Measurements from ENCODE around the gene PCDHGB1.
"Not testable (repeated sequence)": the region's sequence is repeated elsewhere in the genome, so short reads cannot be mapped to it uniquely, and the experiment has no call there.

The PCDHGB1 gene

DNA sequence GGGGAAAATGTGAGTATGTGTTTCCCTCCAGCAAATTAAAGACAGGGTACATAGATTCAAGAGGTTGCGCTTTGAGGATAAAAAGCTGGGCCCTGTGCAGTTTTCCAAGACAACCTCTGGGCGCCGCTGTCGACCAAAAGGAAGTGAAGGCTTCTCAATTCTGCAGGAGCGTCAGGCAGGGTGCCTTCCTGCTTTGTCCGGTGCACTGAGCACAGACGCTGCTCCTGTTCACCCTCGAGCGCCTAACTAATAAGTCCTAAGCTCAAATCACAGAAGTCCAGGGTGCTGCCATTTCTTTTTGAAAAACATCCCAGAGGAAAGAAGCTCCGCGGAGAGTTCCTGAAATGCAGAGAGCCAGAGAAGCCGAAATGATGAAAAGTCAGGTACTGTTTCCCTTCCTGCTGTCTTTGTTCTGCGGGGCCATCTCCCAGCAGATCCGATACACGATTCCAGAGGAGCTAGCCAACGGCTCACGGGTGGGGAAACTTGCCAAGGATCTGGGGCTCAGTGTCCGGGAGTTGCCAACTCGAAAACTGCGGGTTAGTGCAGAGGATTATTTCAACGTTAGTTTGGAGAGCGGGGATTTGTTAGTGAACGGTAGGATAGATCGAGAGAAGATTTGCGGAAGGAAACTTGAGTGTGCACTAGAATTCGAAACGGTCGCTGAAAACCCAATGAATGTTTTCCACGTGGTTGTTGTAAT lies at the start of gene PCDHGB1:
TSS of gene PCDHGB1 (plus strand) at position 183 of the 703 bp plus-strand sequence. CDS start at position 345, 162 bp downstream.
- Histone ChIP-seq H3K36me3 (ENCODE audit: control insufficient read depth in 1 of 2, insufficient read depth in 2 of 2, low read length in 2 of 2) (no peaks in the 10 kb centered on the region), H3K9me3 (ENCODE audit: control insufficient read depth in 1 of 2, low read length in 2 of 2) (peaks cover 42 to 78% of the 10 kb centered on the region in 2 donors), H3K4me1 (ENCODE audit: control insufficient read depth in 1 of 2, insufficient read depth in 2 of 2, low read length in 2 of 2) (no peaks in the 10 kb centered on the region), H3K27me3 (ENCODE audit: low read depth, low read length) (no peaks in the 10 kb centered on the region), H3K4me3 (ENCODE audit: low read depth in 1 of 2, low read length in 2 of 2) (peak within 1 kb of the TSS; percentile 33 to 56), H3K27ac (ENCODE audit: low read length) (no peak within 1 kb of the TSS)

- Histone ChIP-seq H3K27me3 (ENCODE audit: low read depth, low read length) (no peaks in the 10 kb centered on the region), H3K4me1 (ENCODE audit: control insufficient read depth in 1 of 2, insufficient read depth in 2 of 2, low read length in 2 of 2) (no peaks in the 10 kb centered on the region), H3K4me3 (ENCODE audit: low read depth in 1 of 2, low read length in 2 of 2) (peak within 1 kb of the TSS in 1 of 2 donors; percentile 47), H3K27ac (ENCODE audit: low read length) (no peak within 1 kb of the TSS), H3K9me3 (ENCODE audit: control insufficient read depth in 1 of 2, low read length in 2 of 2) (peaks cover 41 to 90% of the 10 kb centered on the region in 2 donors), H3K36me3 (ENCODE audit: control insufficient read depth in 1 of 2, insufficient read depth in 2 of 2, low read length in 2 of 2) (peaks cover 0 to 18% of the 10 kb centered on the region in 2 donors)
These were observed 46.1 kb upstream of the PCDHGB1 start, which contains the start of gene SLC25A2 for GRCh38 chr5:141303756-141304155. Gene SLC25A2, minus strand, starts transcription at chr5:141304049. Its CDS starts 184 bp downstream, at chr5:141303865.

GRCh38 chr5:141306630-141307029 lies 43.3 kb upstream of the PCDHGB1 start:
- H3K36me3 ChIP-seq (ENCODE audit: control insufficient read depth in 1 of 2, insufficient read depth in 2 of 2, low read length in 2 of 2) = peaks cover 0 to 18% of the 10 kb centered on the region in 2 donors
- peak overlapping the region in 1 of 2 donors; percentile 21 for H3K4me3 ChIP-seq (ENCODE audit: low read depth in 1 of 2, low read length in 2 of 2)
- no peak overlapping the region for H3K27ac ChIP-seq (ENCODE audit: low read length)
- peaks cover 45 to 82% of the 10 kb centered on the region in 2 donors for H3K9me3 ChIP-seq (ENCODE audit: control insufficient read depth in 1 of 2, low read length in 2 of 2)
- H3K27me3 ChIP-seq (ENCODE audit: low read depth, low read length) = no peaks in the 10 kb centered on the region
- no peaks in the 10 kb centered on the region for H3K4me1 ChIP-seq (ENCODE audit: control insufficient read depth in 1 of 2, insufficient read depth in 2 of 2, low read length in 2 of 2)

GRCh38 chr5:141313711-141314110 lies 36.2 kb upstream of the PCDHGB1 start:
- H3K4me1 ChIP-seq (ENCODE audit: control insufficient read depth in 1 of 2, insufficient read depth in 2 of 2, low read length in 2 of 2) = no peaks in the 10 kb centered on the region
- no peaks in the 10 kb centered on the region for H3K27me3 ChIP-seq (ENCODE audit: low read depth, low read length)
- peaks cover under 1 to 70% of the 10 kb centered on the region in 2 donors for H3K36me3 ChIP-seq (ENCODE audit: control insufficient read depth in 1 of 2, insufficient read depth in 2 of 2, low read length in 2 of 2)
- H3K27ac ChIP-seq (ENCODE audit: low read length) = no peak overlapping the region
- H3K9me3 ChIP-seq (ENCODE audit: control insufficient read depth in 1 of 2, low read length in 2 of 2) = peaks cover 60 to 81% of the 10 kb centered on the region in 2 donors
- peak overlapping the region in 1 of 2 donors; percentile 42 for H3K4me3 ChIP-seq (ENCODE audit: low read depth in 1 of 2, low read length in 2 of 2)

- H3K27me3 ChIP-seq (ENCODE audit: low read depth, low read length); H3K27ac ChIP-seq (ENCODE audit: low read length): not testable (repeated sequence)
- Histone ChIP-seq H3K36me3 (ENCODE audit: control insufficient read depth in 1 of 2, insufficient read depth in 2 of 2, low read length in 2 of 2) (peaks cover 13 to 78% of the 10 kb centered on the region in 2 donors), H3K4me3 (ENCODE audit: low read depth in 1 of 2, low read length in 2 of 2) (peak overlapping the region in 1 of 2 donors; percentile 37), H3K4me1 (ENCODE audit: control insufficient read depth in 1 of 2, insufficient read depth in 2 of 2, low read length in 2 of 2) (peaks cover 0 to 10% of the 10 kb centered on the region in 2 donors), H3K9me3 (ENCODE audit: control insufficient read depth in 1 of 2, low read length in 2 of 2) (peaks cover 64 to 75% of the 10 kb centered on the region in 2 donors)
These were observed 32.9 kb upstream of the PCDHGB1 start for GRCh38 chr5:141316963-141317362.

DNA sequence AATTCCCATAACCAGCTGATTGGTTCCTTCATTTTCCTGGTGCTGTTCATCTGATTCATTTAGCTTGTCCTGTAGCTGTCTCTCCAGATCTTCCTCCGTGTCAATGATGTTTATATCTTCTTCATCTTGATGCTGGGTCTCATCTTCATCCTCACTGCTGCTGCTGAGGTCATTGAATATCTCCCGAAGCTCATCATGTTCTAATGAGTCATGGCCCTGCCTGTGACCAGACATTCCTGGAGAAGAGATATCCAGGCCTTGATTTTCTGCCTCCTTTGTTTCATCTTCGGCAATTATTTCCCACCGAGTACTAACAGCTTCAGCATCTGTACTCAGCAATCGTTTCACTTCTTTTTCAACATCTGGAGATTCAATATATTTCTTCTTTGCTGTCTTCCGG lies 30.7 kb upstream of the PCDHGB1 start:
- H3K36me3 ChIP-seq (ENCODE audit: control insufficient read depth in 1 of 2, insufficient read depth in 2 of 2, low read length in 2 of 2) = peaks cover 13 to 58% of the 10 kb centered on the region in 2 donors
- H3K4me3 ChIP-seq (ENCODE audit: low read depth in 1 of 2, low read length in 2 of 2) = peak overlapping the region; percentile 87 to 90
- no peaks in the 10 kb centered on the region for H3K27me3 ChIP-seq (ENCODE audit: low read depth, low read length)
- no peak overlapping the region for H3K27ac ChIP-seq (ENCODE audit: low read length)
- H3K9me3 ChIP-seq (ENCODE audit: control insufficient read depth in 1 of 2, low read length in 2 of 2) = peaks cover 58 to 60% of the 10 kb centered on the region in 2 donors
- peaks cover 0 to 10% of the 10 kb centered on the region in 2 donors for H3K4me1 ChIP-seq (ENCODE audit: control insufficient read depth in 1 of 2, insufficient read depth in 2 of 2, low read length in 2 of 2)

DNA sequence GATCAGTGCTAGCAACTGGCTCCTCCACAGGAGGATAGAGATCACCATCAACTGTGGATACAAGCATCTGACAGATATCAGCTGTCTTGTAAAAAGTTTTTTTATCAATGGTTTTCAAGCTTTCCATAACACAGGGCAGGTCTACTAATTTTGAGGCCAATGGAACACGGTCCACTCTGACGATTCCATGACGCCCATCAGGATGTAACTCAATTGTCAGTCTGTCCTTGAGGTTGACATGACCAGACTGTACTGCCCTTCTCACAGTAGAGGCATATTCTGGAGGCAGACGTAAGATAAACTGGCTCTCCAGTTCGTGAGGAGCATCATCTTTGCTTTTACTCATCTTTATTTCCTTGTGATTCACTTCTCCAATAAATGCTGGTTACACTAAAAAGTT lies 30.2 kb upstream of the PCDHGB1 start:
- no peaks in the 10 kb centered on the region for H3K27me3 ChIP-seq (ENCODE audit: low read depth, low read length)
- H3K36me3 ChIP-seq (ENCODE audit: control insufficient read depth in 1 of 2, insufficient read depth in 2 of 2, low read length in 2 of 2) = peaks cover 13 to 55% of the 10 kb centered on the region in 2 donors
- peaks cover 54 to 59% of the 10 kb centered on the region in 2 donors for H3K9me3 ChIP-seq (ENCODE audit: control insufficient read depth in 1 of 2, low read length in 2 of 2)
- H3K4me1 ChIP-seq (ENCODE audit: control insufficient read depth in 1 of 2, insufficient read depth in 2 of 2, low read length in 2 of 2) = peaks cover 0 to 10% of the 10 kb centered on the region in 2 donors
- H3K4me3 ChIP-seq (ENCODE audit: low read depth in 1 of 2, low read length in 2 of 2) = peak overlapping the region; percentile 87 to 90
- no peak overlapping the region for H3K27ac ChIP-seq (ENCODE audit: low read length)

DNA sequence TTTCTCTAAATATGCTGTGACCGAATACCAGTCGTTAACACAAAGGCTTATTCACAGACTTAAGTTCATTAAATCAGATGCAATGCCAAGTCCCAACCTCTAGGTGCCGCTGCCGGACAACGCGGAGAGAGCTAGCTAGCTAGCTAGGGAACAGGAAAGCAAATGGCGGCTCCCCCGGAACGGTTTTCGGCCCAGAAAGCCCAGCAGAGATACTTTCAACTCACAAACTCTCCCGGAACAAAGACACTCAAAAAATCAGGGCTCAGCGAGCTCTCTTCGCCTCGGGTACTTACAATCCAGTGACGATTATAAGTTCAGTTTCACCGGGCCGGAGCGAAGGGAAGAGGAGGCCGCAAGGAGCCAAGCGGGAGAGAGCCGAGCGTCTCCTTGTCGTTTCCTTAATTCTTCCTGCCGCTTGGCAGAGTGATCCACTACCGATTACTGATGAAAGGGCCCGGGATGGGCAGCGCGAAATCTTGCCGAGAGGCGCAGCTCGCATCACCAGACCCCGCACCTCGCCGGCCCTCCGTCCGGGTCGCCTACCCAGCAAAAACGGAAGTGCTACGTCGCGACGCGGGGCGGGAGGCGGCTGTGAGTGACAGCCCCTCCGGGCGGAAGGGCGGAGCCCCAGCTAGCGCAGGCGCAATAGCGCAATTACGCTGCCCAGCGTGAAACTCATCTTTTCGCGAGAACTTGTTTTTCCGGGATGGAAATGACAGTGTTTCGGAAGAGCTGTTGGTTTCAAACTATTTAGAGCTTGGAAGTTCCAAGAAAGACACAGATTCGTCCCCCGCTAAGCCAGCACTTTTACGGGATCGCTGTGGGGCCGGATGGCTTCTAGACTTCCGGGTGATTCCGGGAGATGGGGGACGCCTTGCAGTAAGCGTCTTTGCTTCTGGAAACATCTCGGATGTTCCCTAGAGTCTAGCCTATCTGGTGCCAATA lies 29.4 kb upstream of the PCDHGB1 start, which contains the start of gene TAF7:
TSS of gene TAF7 (minus strand) at position 560 of the 945 bp plus-strand sequence. CDS start 740 bp downstream, outside the sequence.
- Histone ChIP-seq H3K27ac (ENCODE audit: low read length) (peak within 1 kb of the TSS; percentile 95), H3K9me3 (ENCODE audit: control insufficient read depth in 1 of 2, low read length in 2 of 2) (peaks cover 47 to 52% of the 10 kb centered on the region in 2 donors), H3K36me3 (ENCODE audit: control insufficient read depth in 1 of 2, insufficient read depth in 2 of 2, low read length in 2 of 2) (peaks cover 13 to 47% of the 10 kb centered on the region in 2 donors), H3K27me3 (ENCODE audit: low read depth, low read length) (no peaks in the 10 kb centered on the region), H3K4me3 (ENCODE audit: low read depth in 1 of 2, low read length in 2 of 2) (peak within 1 kb of the TSS; percentile 87 to 90), H3K4me1 (ENCODE audit: control insufficient read depth in 1 of 2, insufficient read depth in 2 of 2, low read length in 2 of 2) (peaks cover 0 to 10% of the 10 kb centered on the region in 2 donors)

DNA sequence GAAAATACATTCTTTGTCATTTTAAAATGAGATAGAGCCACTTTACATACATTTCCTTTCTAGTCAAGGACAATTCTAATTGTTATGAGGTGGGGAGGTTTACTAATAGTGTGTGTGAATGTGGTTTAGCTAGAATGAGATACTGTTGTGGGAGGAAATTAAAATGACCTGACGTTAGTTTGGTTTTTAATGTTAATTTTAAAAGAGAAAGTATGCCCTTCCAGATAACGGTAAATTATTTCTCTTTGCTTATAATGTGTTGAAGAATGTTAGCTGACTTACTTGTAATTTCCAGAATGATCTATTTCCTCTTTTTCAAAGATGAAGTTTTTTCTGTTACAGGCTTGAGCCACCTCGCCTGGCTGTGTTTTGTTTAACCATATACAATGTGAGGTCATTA lies 27.6 kb upstream of the PCDHGB1 start:
- Histone ChIP-seq H3K9me3 (ENCODE audit: control insufficient read depth in 1 of 2, low read length in 2 of 2) (peaks cover 44 to 46% of the 10 kb centered on the region in 2 donors), H3K27me3 (ENCODE audit: low read depth, low read length) (no peaks in the 10 kb centered on the region), H3K4me3 (ENCODE audit: low read depth in 1 of 2, low read length in 2 of 2) (peak overlapping the region in 1 of 2 donors; percentile 6), H3K36me3 (ENCODE audit: control insufficient read depth in 1 of 2, insufficient read depth in 2 of 2, low read length in 2 of 2) (peaks cover 13 to 30% of the 10 kb centered on the region in 2 donors), H3K27ac (ENCODE audit: low read length) (no peak overlapping the region), H3K4me1 (ENCODE audit: control insufficient read depth in 1 of 2, insufficient read depth in 2 of 2, low read length in 2 of 2) (peaks cover 0 to 10% of the 10 kb centered on the region in 2 donors)

DNA sequence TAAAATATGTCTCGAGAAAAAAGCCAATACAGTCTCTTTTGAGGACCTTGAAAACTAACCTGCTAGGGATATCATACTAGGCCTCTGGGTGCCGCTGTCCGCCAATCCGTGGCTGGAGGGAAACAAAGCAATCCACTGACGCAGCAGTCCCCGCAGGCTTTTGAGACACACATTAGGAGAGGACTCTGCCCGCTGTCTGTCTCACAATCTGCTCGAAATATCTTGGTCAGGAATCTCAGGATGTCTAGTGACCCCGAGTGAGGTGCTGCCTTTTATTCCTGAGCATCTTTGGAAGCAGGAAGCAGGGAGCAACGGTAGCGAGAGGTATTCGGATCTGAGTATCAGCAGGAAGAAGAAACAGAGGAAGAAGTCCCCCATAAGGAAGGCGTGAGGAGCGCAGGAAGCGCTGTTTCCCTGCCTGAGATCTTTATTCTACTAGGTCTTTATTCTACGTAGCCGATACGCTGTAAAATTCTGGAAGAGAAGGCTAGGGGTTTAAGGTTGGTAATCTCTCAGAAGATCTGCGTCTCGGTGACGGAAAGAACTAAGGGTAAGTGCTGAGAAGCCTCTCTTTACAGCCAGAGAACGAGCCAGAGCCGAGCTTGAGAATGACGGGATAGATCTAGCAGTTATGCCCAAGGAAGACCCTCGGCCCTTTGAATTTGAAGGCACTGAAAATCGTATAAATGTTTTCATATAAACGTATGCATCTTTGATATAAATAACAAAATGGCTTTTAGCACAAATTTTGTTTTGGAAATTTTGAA lies 23.6 kb upstream of the PCDHGB1 start:
- peak overlapping the region; percentile 57 to 60 for H3K4me3 ChIP-seq (ENCODE audit: low read depth in 1 of 2, low read length in 2 of 2)
- H3K27me3 ChIP-seq (ENCODE audit: low read depth, low read length) = no peaks in the 10 kb centered on the region
- no peaks in the 10 kb centered on the region for H3K4me1 ChIP-seq (ENCODE audit: control insufficient read depth in 1 of 2, insufficient read depth in 2 of 2, low read length in 2 of 2)
- H3K9me3 ChIP-seq (ENCODE audit: control insufficient read depth in 1 of 2, low read length in 2 of 2) = peaks cover 42 to 53% of the 10 kb centered on the region in 2 donors
- peak overlapping the region; percentile 41 for H3K27ac ChIP-seq (ENCODE audit: low read length)
- H3K36me3 ChIP-seq (ENCODE audit: control insufficient read depth in 1 of 2, insufficient read depth in 2 of 2, low read length in 2 of 2) = peaks cover 0 to 3% of the 10 kb centered on the region in 2 donors

Data from muscle layer of duodenum (tissue), 2 donors.